ENCODE measurements around the gene FBRS. TPM values are rescaled to one million over a fixed set of nuclear protein-coding genes. Genes with fewer than 3 reads are reported as not detected.

Gene FBRS
- total and polyA plus RNA-seq, 2 of the 8 experiments (the other 6 are each of a cell fraction or from before 2014, with no cell fraction given): 2.4 to 13.9 TPM

DNA sequence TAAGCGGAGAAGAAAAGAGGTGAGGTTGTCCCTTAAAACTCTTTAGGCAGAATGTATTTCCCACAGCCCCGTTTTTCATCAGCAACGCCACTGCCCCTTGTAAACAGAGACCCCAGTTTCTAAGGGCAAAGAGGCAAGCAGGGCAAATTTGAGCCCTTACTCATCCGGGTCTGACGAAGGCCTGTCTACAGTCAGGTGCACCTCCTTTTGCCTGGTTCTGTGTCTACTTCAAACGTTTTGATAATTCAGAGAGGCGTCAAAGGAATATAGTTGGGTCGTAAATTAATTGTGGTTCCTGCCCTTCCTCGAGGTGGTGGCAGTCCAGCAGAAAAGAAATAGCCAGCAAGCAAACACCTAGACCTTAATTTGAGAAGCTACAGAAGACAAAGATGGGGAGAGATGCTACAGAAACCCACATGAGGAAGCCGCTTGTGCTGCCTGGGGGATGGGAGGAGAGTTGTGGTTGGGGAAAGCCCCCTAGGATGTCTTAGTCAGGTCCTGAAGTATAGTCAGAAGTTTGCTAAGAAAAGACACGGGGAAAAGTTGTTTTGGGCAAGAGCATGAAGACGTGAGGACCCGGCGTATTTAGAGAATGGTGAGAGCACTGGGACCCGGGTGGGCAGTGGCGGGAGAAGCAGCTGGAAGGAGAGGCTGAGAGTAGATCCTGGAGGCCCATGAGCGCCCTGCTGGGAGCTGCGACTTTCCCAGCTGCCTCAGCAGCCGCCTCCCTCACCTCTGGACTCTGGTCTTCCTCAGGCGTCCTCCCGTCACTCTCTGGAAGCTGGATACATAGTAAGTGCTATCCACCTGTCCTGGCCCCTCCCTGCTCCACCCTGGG lies 2.4 kb downstream of the FBRS start:
- ChIA-PET POLR2A (ENCODE audit: partially characterized antibody) (interaction anchor here (1.1 to 3.2 kb wide), 3 partner anchors 9 to 36 kb away, joined by 4 to 14 read pairs (median 11); no protein-coding TSS in a partner anchor), CTCF (ENCODE audit: partially characterized antibody) (interaction anchor here (1.1 to 2.6 kb wide), 5 partner anchors 12 to 37 kb away, joined by 3 to 10 read pairs (median 5); no protein-coding TSS in a partner anchor)
- Histone ChIP-seq H3K27me3 (replicated peaks in 1 of 4; ENCODE audit: control insufficient read depth in 3 of 4, extremely low read depth in 1 of 4, insufficient read depth in 3 of 4, low read length in 3 of 4) (peaks cover 2 to 50% (median 29%) of the 10 kb centered on the region in 4 experiments), H3K23me2 (ENCODE audit: low read depth, low read length) (peaks cover 12% of the 10 kb centered on the region; the same call in 1 of the 2 replicates), H3K4me2 (ENCODE audit: insufficient read depth in 1 of 2, low read depth in 2 of 2, low read length in 2 of 2) (peak overlapping the region; percentile 69 to 71; a peak in 3 of 4 replicates), H2BK12ac (ENCODE audit: low read depth, low read length) (no peak overlapping the region), H4K5ac (ENCODE audit: insufficient read length, low read depth, low read length) (no peak overlapping the region), H2BK20ac (ENCODE audit: low read length) (no peak overlapping the region), H2BK120ac (replicated peaks; ENCODE audit: low read depth, low read length) (no peak overlapping the region), H3K4me1 (replicated peaks in 1 of 4; ENCODE audit: control insufficient read depth in 3 of 4, insufficient read depth in 4 of 4, low read length in 3 of 4) (peaks cover 2 to 13% (median 6%) of the 10 kb centered on the region in 4 experiments; a peak in 6 of 7 replicates), H2BK5ac (ENCODE audit: low read depth, low read length) (no peak overlapping the region), H4K20me1 (replicated peaks in 1 of 2; ENCODE audit: control insufficient read depth in 1 of 2, insufficient read depth in 2 of 2, low read length in 2 of 2) (peaks cover 14 to 45% of the 10 kb centered on the region in 2 experiments), H3K18ac (ENCODE audit: extremely low read depth, low read length) (no peak overlapping the region), H3K79me1 (ENCODE audit: low read depth, low read length) (no peaks in the 10 kb centered on the region), H4K91ac (replicated peaks; ENCODE audit: insufficient read length, low read length) (no peak overlapping the region), H3K56ac (replicated peaks; ENCODE audit: insufficient read length, low read depth, low read length) (no peak overlapping the region), H3K4me3 (ENCODE audit: extremely low read depth in 1 of 4, insufficient read depth in 2 of 4, low read depth in 3 of 4, low read length in 4 of 4) (peak overlapping the region in 2 of 4 experiments; percentile 72 to 96; a peak in 2 of 8 replicates), H2AK5ac (ENCODE audit: low read depth, low read length) (no peak overlapping the region), H3K36me3 (ENCODE audit: control insufficient read depth in 2 of 4, insufficient read depth in 4 of 4, low read length in 3 of 4) (peaks cover 0 to 11% (median 2%) of the 10 kb centered on the region in 4 experiments; a peak in 4 of 8 replicates), H3K27ac (ENCODE audit: low read depth, low read length) (no peak overlapping the region), H3K9me3 (ENCODE audit: insufficient read depth in 2 of 2, low read depth in 1 of 2, low read length in 1 of 2) (no peaks in the 10 kb centered on the region), H3K9ac (replicated peaks in 1 of 4; ENCODE audit: extremely low read depth in 1 of 4, low read depth in 3 of 4, low read length in 3 of 4) (no peak overlapping the region), H3K79me2 (ENCODE audit: control insufficient read depth in 1 of 2, insufficient read depth in 2 of 2, low read length in 2 of 2) (no peaks in the 10 kb centered on the region), H4K8ac (ENCODE audit: extremely low read depth, insufficient read depth, low read length) (no peak overlapping the region), H2AFZ (ENCODE audit: low read length) (no peak overlapping the region), H3K14ac (ENCODE audit: insufficient read length) (no peak overlapping the region), H3K4ac (replicated peaks; ENCODE audit: insufficient read length, low read depth, low read length) (no peak overlapping the region), H2BK15ac (ENCODE audit: low read length) (no peak overlapping the region), H3K23ac (ENCODE audit: insufficient read length) (no peak overlapping the region)
- no peak for DNase-seq (ENCODE audit: low read depth in 1 of 2, low spot score in 2 of 2)
- TF ChIP-seq, protein P1, sequence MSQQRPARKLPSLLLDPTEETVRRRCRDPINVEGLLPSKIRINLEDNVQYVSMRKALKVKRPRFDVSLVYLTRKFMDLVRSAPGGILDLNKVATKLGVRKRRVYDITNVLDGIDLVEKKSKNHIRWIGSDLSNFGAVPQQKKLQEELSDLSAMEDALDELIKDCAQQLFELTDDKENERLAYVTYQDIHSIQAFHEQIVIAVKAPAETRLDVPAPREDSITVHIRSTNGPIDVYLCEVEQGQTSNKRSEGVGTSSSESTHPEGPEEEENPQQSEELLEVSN (IDR thresholded peaks at IDR 0.05): no peak
- TF ChIP-seq SUZ12 (IDR thresholded peaks at IDR 0.05; ENCODE audit: low read length): 0 out of 2 replicates have a peak, but pooled peaks have one; percentile 4
- 82% methylated on average over 21 of the region's 21 CpGs; no CpG with 5 or more reads in 1 of the 2 experiments for WGBS, 2 experiments (ENCODE audit: extremely low coverage in 1 of 2, insufficient coverage in 1 of 2, insufficient read length in 1 of 2, insufficient replicate concordance in 2 of 2, low coverage in 1 of 2, low lambda C conversion rate in 2 of 2, missing lambda C conversion rate in 1 of 2)
- no peak for FAIRE-seq
